Myocyte (in vitro differentiated cells): Measurements from ENCODE around the gene COPA. TPM values are rescaled to one million over a fixed set of nuclear protein-coding genes. Genes with fewer than 3 reads are reported as not detected.

ENCODE experiments used
- total RNA-seq: library from RNA; depleted of rRNA; stranded (reverse); fragments of >200 nt; gene quantifications from 2 replicates; pipeline ENCODE4 v1.2.3, GENCODE V29; 2014

COPA gene
- total RNA-seq, 1 donor from 2014 or later: 138 TPM

Other genes starting within 250 kb of the COPA start
- gene IGSF8, start 244.6 kb downstream of the COPA start, total RNA-seq: 27.9 and 33.5 TPM in 2 replicates
- 28.2 and 60.4 TPM in 2 replicates for gene ATP1A2, start 227.5 kb downstream of the COPA start, total RNA-seq
- gene ATP1A4, start 191.6 kb downstream of the COPA start, total RNA-seq: 0.10 and 0.19 TPM in 2 replicates
- 9.4 and 12.2 TPM in 2 replicates for gene CASQ1, start 152.7 kb downstream of the COPA start, total RNA-seq
- 221 and 228 TPM in 2 replicates for gene PEA15, start 137.9 kb downstream of the COPA start, total RNA-seq
- 96.9 and 101 TPM in 2 replicates for gene DCAF8, start 80.7 kb downstream of the COPA start, total RNA-seq
- gene PEX19, start 58.1 kb downstream of the COPA start, total RNA-seq: 67.5 and 85.1 TPM in 2 replicates
- 80.3 and 90.1 TPM in 2 replicates for gene NCSTN, start 133 bp upstream of the COPA start, total RNA-seq
- gene NHLH1, start 23.8 kb upstream of the COPA start, total RNA-seq: 0.21 and 0.51 TPM in 2 replicates
- gene VANGL2, start 57.3 kb upstream of the COPA start, total RNA-seq: 0.05 and 0.21 TPM in 2 replicates
- gene SLAMF6, start 180.0 kb upstream of the COPA start, total RNA-seq: not detected in 2 replicates
- not detected in 2 replicates for gene CD84, start 236.2 kb upstream of the COPA start, total RNA-seq